ENCODE data around the gene CSE1L.

DNA sequence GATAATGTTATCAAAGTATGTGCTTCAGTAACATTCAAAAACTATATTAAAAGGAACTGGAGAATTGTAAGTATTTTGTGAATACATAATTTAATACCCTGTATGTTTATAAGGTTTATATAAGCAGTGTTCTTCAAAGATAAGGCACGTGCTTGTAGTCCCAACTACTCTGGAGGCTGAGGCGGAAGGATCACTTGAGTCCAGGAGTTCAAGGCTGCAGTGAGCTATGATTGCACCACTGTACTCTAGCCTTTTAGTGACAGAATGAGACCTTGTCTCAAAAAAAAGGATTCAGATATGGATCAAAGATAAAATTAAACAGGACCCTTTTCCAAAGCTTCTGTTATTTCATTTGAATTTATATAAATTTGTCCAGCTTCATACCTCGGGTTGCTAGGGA, 17.2 kb downstream of the CSE1L start:
- TF ChIP-seq, protein P1, sequence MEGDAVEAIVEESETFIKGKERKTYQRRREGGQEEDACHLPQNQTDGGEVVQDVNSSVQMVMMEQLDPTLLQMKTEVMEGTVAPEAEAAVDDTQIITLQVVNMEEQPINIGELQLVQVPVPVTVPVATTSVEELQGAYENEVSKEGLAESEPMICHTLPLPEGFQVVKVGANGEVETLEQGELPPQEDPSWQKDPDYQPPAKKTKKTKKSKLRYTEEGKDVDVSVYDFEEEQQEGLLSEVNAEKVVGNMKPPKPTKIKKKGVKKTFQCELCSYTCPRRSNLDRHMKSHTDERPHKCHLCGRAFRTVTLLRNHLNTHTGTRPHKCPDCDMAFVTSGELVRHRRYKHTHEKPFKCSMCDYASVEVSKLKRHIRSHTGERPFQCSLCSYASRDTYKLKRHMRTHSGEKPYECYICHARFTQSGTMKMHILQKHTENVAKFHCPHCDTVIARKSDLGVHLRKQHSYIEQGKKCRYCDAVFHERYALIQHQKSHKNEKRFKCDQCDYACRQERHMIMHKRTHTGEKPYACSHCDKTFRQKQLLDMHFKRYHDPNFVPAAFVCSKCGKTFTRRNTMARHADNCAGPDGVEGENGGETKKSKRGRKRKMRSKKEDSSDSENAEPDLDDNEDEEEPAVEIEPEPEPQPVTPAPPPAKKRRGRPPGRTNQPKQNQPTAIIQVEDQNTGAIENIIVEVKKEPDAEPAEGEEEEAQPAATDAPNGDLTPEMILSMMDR (IDR thresholded peaks at IDR 0.05; ENCODE audit: insufficient read depth, low read length, poor library complexity, severe bottlenecking), result no peak
- TF ChIP-seq EZH2phosphoT487 (conservative IDR thresholded peaks at IDR 0.05; ENCODE audit: low read length), result no peak
